ENCODE measurements around the gene NAALADL2. TPM values are rescaled to one million over a fixed set of nuclear protein-coding genes. Genes with fewer than 3 reads are reported as not detected.

NAALADL2 gene
- total and polyA plus RNA-seq, 9 of the 15 experiments (the other 6 are each of a cell fraction or from before 2014, with no cell fraction given) = 0.29 to 1.1 (median 0.79) TPM; not detected in 1

- no peak overlapping the region for H3K9ac ChIP-seq (ENCODE audit: insufficient read depth in 1 of 2, low read depth in 2 of 2, low read length in 2 of 2)
- no peaks in the 10 kb centered on the region for H3K79me2 ChIP-seq (ENCODE audit: control insufficient read depth, insufficient read depth, low read length)
- H3K4me1 ChIP-seq (replicated peaks in 1 of 2; ENCODE audit: control insufficient read depth in 2 of 2, insufficient read depth in 2 of 2, low read length in 2 of 2) = no peaks in the 10 kb centered on the region
- H3K4me2 ChIP-seq (ENCODE audit: insufficient read depth, low read length) = no peak overlapping the region
- ATAC-seq (no peak), DNase-seq (ENCODE audit: extremely low read depth in 1 of 4, low spot score in 3 of 4) (no peak), FAIRE-seq (no peak)
- BruUV-seq (replicated peaks) = no TSS peak
- TF ChIP-seq PTTG1 (tag; IDR thresholded peaks at IDR 0.05; ENCODE audit: low read depth) = no peak
- no peak for TF ChIP-seq PML (IDR thresholded peaks at IDR 0.05; ENCODE audit: low read length)
- no peak for TF ChIP-seq HMG20A (CRISPR knock-in tag; conservative IDR thresholded peaks at IDR 0.05)
- TF ChIP-seq TEAD1 (CRISPR knock-in tag; IDR thresholded peaks at IDR 0.05) = no peak
- no peak for TF ChIP-seq ZC3H11A (IDR thresholded peaks at IDR 0.05; ENCODE audit: low read depth, low read length)
- TF ChIP-seq SRSF3 (IDR thresholded peaks at IDR 0.05; ENCODE audit: insufficient read depth, low read length) = no peak
- no peak for TF ChIP-seq RBM34 (IDR thresholded peaks at IDR 0.05; ENCODE audit: borderline replicate concordance, insufficient read depth, low read length)
- H3K36me3 ChIP-seq (ENCODE audit: control insufficient read depth, insufficient read depth, low read length) = no peaks in the 10 kb centered on the region
- ChIA-PET CTCF (ENCODE audit: low intra/inter-chr PET ratio) (no interaction called here), POLR2A (no interaction called here)
- intact Hi-C loops (cut with micrococcal nuclease) = no loop called here
- no peak overlapping the region for H3K4me3 ChIP-seq
- no peak overlapping the region for H2AFZ ChIP-seq (ENCODE audit: low read depth, low read length)
- in situ Hi-C loops (cut with MboI) = no loop called here
- no peaks in the 10 kb centered on the region for H3K9me1 ChIP-seq (ENCODE audit: control insufficient read depth, insufficient read depth, low read length)
- H3K27ac ChIP-seq (ENCODE audit: extremely low read depth, low read depth, low read length) = no peak overlapping the region
- H3K27me3 ChIP-seq (ENCODE audit: control insufficient read depth in 2 of 2, insufficient read depth in 2 of 2, low read length in 2 of 2) = no peaks in the 10 kb centered on the region
- no peaks in the 10 kb centered on the region; the same call in 1 of the 2 replicates for H3K9me3 ChIP-seq (replicated peaks; ENCODE audit: control insufficient read depth, insufficient read depth, low read depth, low read length)
- H4K20me1 ChIP-seq (replicated peaks; ENCODE audit: control insufficient read depth, insufficient read depth, low read length) = no peaks in the 10 kb centered on the region
These were observed 569.3 kb downstream of the NAALADL2 start for GRCh38 chr3:175428466-175428865.
